Spinal cord (tissue), 10 donors: Measurements from ENCODE around the gene URM1. TPM values are rescaled to one million over a fixed set of nuclear protein-coding genes. Genes with fewer than 3 reads are reported as not detected.
A peak's percentile ranks its signal among the peaks of the same experiment; 100 is the strongest.

Source experiments
- DNase-seq, 6 donors: peaks; one replicate each; pipeline versions ENCODE4 v3.0.0 to v3.0.0-alpha.2; 2013 to 2015; ENCODE audit warnings: low spot score in 6 of 6, low read depth in 4 of 6
- H3K27ac ChIP-seq: one replicate; pipeline ENCODE4 v1.5.1; 2013; ENCODE audit warnings: low read depth, low read length, control low read depth
- H3K27me3 ChIP-seq: one replicate; pipeline ENCODE4 v1.6.1; 2013; ENCODE audit warnings: low read length; ENCODE audit not compliant: control insufficient read depth, insufficient read depth
- H3K36me3 ChIP-seq: one replicate; pipeline ENCODE4 v1.6.1; 2013; ENCODE audit warnings: low read length; ENCODE audit not compliant: control insufficient read depth, insufficient read depth
- H3K4me1 ChIP-seq: one replicate; pipeline ENCODE4 v1.6.1; 2013; ENCODE audit warnings: low read length; ENCODE audit not compliant: control insufficient read depth, insufficient read depth
- H3K4me3 ChIP-seq: one replicate; pipeline ENCODE4 v1.5.1; 2013; ENCODE audit warnings: low read depth, low read length, control low read depth
- H3K9me3 ChIP-seq: one replicate; pipeline ENCODE4 v1.6.1; 2013; ENCODE audit warnings: low read length; ENCODE audit not compliant: control insufficient read depth, insufficient read depth
- WGBS: methylation state at CpG from one replicate; pipeline ENCODE4 v1.1.5; 2013; ENCODE audit warnings: missing lambda C conversion rate; ENCODE audit not compliant: insufficient coverage; 5-methylcytosine and 5-hydroxymethylcytosine counted together
- polyA plus RNA-seq, 2 donors: library from polyadenylated mRNA; unstranded; fragments of 120-200 nt; gene quantifications; one replicate each; pipeline ENCODE4 v1.2.1, GENCODE V29; 2013; ENCODE audit not compliant: insufficient read length in 2 of 2
- total RNA-seq, 2 donors: library from RNA; depleted of rRNA in 1 of 2; stranded (reverse); fragments of 120-200 nt in 1 of 2; fragments of >200 nt in 1 of 2; gene quantifications; one replicate each; pipeline versions ENCODE4 v1.2.3 to v1.2.4, GENCODE V29; 2013 to 2014
- donor health status: healthy.

Gene URM1
- total and polyA plus RNA-seq, 4 donors = 28.4 to 80.6 (median 63.3) TPM

GRCh38 chr9:128375865-128376264, 4.7 kb downstream of the URM1 start:
- H3K4me1 ChIP-seq = peaks cover 26% of the 10 kb centered on the region
- H3K27ac ChIP-seq = peak overlapping the region; percentile 40
- no peak for DNase-seq
- H3K4me3 ChIP-seq = no peak overlapping the region
- H3K27me3 ChIP-seq = no peaks in the 10 kb centered on the region
- H3K36me3 ChIP-seq = peaks cover 48% of the 10 kb centered on the region
- 90% methylated on average over 2 of the region's 5 CpGs for WGBS
- no peaks in the 10 kb centered on the region for H3K9me3 ChIP-seq

- peak in 2 of 6 donors; percentile 81 to 86 for DNase-seq
- no peak overlapping the region for H3K4me3 ChIP-seq
- 17% methylated on average over 3 of the region's 6 CpGs for WGBS
- H3K9me3 ChIP-seq = no peaks in the 10 kb centered on the region
- peak overlapping the region; percentile 81 for H3K27ac ChIP-seq
- H3K27me3 ChIP-seq = no peaks in the 10 kb centered on the region
- peaks cover 61% of the 10 kb centered on the region for H3K4me1 ChIP-seq
- peaks cover 51% of the 10 kb centered on the region for H3K36me3 ChIP-seq
These were observed 11.1 kb downstream of the URM1 start for GRCh38 chr9:128382261-128382660.

GRCh38 chr9:128383007-128383753, 12.0 kb downstream of the URM1 start:
- peak in 2 of 6 donors; percentile 86 to 90 for DNase-seq
- H3K4me3 ChIP-seq = no peak overlapping the region
- peaks cover 68% of the 10 kb centered on the region for H3K4me1 ChIP-seq

GRCh38 chr9:128383791-128384190, 12.6 kb downstream of the URM1 start:
- Histone ChIP-seq H3K4me3 (no peak overlapping the region), H3K27ac (peak overlapping the region; percentile 87), H3K4me1 (peaks cover 73% of the 10 kb centered on the region), H3K9me3 (no peaks in the 10 kb centered on the region), H3K27me3 (no peaks in the 10 kb centered on the region), H3K36me3 (peaks cover 54% of the 10 kb centered on the region)
- peak in 2 of 6 donors; percentile 36 to 55 for DNase-seq
- 30% methylated on average over 7 of the region's 8 CpGs for WGBS

More at GRCh38 chr9:128383007-128383753, 12.0 kb downstream of the URM1 start:
- no peaks in the 10 kb centered on the region for H3K27me3 ChIP-seq
- H3K9me3 ChIP-seq = no peaks in the 10 kb centered on the region
- H3K36me3 ChIP-seq = peaks cover 53% of the 10 kb centered on the region
- H3K27ac ChIP-seq = peak overlapping the region; percentile 87
- WGBS = 17% methylated on average over 8 of the region's 9 CpGs

- no peaks in the 10 kb centered on the region for H3K27me3 ChIP-seq
- H3K4me3 ChIP-seq = no peak overlapping the region
- H3K9me3 ChIP-seq = no peaks in the 10 kb centered on the region
- no peak for DNase-seq
- H3K4me1 ChIP-seq = peaks cover 82% of the 10 kb centered on the region
- WGBS = 72% methylated on average over 4 of the region's 7 CpGs
- H3K36me3 ChIP-seq = peaks cover 57% of the 10 kb centered on the region
- peak overlapping the region; percentile 70 for H3K27ac ChIP-seq
These were observed 13.8 kb downstream of the URM1 start for GRCh38 chr9:128384801-128385495.

GRCh38 chr9:128385496-128386460, 14.6 kb downstream of the URM1 start:
- no peak overlapping the region for H3K4me3 ChIP-seq
- peak overlapping the region; percentile 70 for H3K27ac ChIP-seq
- H3K27me3 ChIP-seq = peaks cover 3% of the 10 kb centered on the region
- no peaks in the 10 kb centered on the region for H3K9me3 ChIP-seq
- peaks cover 58% of the 10 kb centered on the region for H3K36me3 ChIP-seq
- 22% methylated on average over 12 of the region's 18 CpGs for whole genome bisulfite sequencing
- peaks cover 90% of the 10 kb centered on the region for H3K4me1 ChIP-seq
- DNase-seq = peak in 2 of 6 donors; percentile 88

GRCh38 chr9:128388150-128388549, 17.0 kb downstream of the URM1 start:
- H3K27me3 ChIP-seq = peaks cover 9% of the 10 kb centered on the region
- no peaks in the 10 kb centered on the region for H3K9me3 ChIP-seq
- 73% methylated on average over 7 of the region's 10 CpGs for WGBS
- no peak for DNase-seq
- peaks cover 91% of the 10 kb centered on the region for H3K4me1 ChIP-seq
- H3K27ac ChIP-seq = no peak overlapping the region
- peaks cover 56% of the 10 kb centered on the region for H3K36me3 ChIP-seq
- no peak overlapping the region for H3K4me3 ChIP-seq

- H3K4me1 ChIP-seq = peaks cover 91% of the 10 kb centered on the region
- H3K9me3 ChIP-seq = no peaks in the 10 kb centered on the region
- peaks cover 16% of the 10 kb centered on the region for H3K27me3 ChIP-seq
- no peak overlapping the region for H3K4me3 ChIP-seq
- peak overlapping the region; percentile 40 for H3K27ac ChIP-seq
- H3K36me3 ChIP-seq = peaks cover 53% of the 10 kb centered on the region
- peak in 1 of 6 donors; percentile 46 for DNase-seq
- 68% methylated on average over 9 of the region's 13 CpGs for WGBS
These were observed 18.4 kb downstream of the URM1 start for GRCh38 chr9:128389395-128390149.
